D341Med (cell line): Measurements from ENCODE around the gene FAM114A2.
"Not testable (repeated sequence)": the region's sequence is repeated elsewhere in the genome, so short reads cannot be mapped to it uniquely, and the experiment has no call there.

ENCODE experiments used
- DNase-seq: peaks from one replicate; pipeline ENCODE4 v3.0.0; 2012; ENCODE audit warnings: low spot score

FAM114A2 gene

DNA sequence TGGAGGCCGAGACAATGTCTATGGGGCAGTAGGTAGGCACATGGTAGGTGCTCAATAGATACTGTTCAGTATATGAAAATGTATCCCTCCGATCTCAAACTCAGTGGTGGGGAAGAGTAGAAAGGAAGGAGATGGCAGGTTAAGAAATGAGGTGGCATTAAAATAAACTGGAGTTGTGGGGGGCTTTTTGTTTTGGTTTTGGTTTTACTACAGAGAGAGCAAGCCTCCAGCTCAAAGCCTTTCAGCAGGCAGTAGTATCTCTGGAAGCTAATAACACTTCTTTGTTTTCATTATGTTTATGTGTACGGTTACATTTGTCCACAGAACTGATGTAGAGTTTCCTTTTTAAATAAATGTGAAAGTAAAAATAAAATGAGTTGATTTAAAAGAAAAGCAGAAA is 8.6 kb upstream of the FAM114A2 start:
- DNase-seq = no peak

DNA sequence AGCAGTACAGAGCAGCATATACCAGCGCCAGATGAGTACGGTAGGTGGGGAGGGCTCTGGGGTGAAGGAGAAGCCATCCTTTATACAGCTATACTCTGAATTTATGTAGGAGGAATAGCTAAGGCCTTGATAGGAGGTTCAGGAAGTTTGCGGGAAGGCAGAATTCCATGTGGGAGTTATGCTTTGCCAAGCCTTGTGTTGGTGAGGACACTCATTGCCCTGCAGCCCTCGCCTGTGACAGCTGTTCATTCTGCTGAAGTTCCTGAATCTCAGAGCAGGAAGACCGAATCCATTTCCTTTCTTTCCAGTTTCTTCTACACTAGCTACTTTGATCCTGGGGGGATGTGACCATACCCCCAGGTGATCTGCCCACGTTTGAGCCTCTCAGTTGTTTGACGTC is 7.8 kb upstream of the FAM114A2 start:
- no peak for DNase-seq

- DNase-seq = no peak
These were observed 5.9 kb upstream of the FAM114A2 start for GRCh38 chr5:154044581-154044980.

DNA sequence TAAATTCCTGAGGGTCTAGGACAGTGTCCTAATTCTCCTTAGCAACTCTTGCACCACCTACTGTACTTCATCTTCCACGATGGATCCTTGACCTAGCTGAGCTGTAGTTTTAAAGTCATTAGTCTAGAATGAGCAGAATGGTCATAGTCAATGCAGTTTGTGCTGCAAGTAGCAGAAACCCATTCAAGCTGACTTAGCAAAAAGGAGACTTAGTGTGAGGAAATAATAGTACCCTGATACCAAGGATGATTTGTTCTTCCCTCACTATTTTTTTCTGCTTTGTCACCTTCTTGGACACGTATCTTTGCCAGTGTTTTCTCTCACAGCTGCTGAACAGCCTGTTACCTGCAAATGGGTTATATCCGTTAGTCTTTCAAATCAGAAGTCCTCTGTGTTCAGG is 5.4 kb upstream of the FAM114A2 start:
- DNase-seq = no peak

DNA sequence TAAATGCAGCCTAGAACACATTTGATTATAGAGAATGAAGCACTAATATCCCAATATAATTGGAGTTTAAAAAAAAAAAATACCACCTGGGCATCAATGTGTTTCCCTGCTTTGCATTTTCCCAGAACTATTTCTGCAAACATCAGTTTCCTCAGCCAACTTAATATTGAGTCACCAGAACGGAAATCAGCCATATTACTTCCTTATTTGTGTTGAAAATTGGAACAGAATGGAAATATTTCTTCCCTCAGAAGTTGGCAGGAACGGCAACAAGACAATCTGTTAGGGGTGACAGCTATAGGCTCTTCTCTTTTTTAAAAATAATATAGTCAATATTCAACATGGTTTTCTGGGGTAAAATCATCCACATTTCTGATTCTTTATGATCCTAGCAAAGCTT is 4.1 kb upstream of the FAM114A2 start:
- DNase-seq = no peak

GRCh38 chr5:154039458-154039829 is 734 bp upstream of the FAM114A2 start:
- no peak for DNase-seq

DNA sequence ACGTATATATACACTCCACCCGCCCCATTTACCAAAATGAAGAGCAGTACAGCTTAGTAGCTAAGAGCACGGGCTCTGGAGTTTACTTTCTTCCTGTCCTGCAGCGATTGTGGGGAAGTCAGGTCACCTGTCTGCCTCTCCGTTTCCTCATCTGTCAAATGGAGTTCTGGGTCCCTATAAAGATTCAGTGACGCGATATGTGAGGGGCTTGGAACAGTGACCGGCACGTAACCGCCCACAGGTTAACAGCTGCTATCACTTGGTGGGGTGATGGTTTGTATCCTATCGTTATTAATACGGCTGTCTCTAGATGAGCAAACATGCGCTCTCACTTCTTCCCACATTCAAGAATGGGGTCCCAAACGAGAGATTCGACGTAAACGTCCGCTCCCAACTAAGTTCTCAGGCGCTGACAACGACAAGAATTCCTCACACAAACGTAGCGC is 426 bp downstream of the FAM114A2 start:
- peak; percentile 45 for DNase-seq

DNA sequence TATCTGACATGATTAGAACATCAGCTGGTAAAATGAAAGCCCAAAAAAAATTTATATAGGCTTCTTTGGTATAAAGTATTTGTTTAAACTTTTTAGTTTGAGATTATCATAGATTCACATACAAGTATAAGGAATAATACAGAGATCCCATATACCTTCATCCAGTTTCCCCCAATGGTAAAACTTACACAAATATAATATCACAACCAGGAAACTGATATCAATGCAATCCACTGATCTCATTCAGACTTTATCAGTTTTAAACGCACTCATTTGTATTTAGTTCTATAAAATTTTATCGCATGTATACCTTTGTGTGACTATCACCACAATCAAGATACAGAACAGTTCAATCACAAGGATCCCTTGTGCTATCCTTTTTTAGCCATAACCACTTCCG is 3.8 kb downstream of the FAM114A2 start:
- DNase-seq = no peak

DNA sequence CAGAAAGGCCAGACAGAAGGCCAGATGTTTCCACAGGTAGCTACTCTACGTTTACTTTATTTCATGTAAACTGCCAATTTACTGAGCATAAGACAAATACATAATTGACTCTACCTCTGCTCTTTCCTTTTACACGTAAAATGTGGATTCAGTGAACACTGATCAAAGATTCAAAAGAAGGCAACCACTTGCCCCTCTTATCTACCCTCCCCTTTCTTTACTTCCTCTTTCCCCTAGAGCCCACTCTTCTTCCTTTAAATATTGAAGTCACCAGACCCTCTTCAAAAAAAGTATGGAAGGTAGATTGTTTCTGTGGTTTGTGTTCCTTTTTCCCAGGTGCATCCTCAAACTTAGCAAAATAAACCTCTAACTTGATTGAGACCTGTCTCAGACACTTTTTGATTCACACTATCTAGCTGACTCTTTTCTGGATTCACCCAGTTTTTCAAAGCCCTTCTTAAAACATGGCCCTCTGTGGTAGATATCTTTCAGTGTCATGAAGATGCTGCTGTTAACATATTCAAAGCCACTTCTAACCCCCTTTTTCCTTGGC is 6.7 kb downstream of the FAM114A2 start:
- no peak for DNase-seq

DNA sequence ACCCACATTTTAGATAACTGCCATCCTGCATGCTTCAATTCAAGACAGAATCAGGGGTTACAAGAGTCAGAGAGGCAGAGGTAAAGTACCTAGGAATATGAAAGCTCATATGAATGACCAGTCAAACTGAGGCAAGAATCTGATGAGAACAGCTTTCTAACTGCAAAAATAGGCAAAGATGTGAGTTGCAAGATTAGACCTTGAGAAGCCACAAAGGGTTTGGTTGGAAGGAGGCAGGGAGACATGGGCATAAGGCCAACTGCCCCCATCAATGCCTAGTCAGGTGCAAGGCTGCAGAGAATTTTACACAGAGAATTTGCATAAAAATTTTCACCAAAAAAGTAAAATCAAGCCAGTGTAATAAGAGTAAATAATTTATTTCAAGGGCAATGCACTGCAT is 12.8 kb downstream of the FAM114A2 start:
- DNase-seq = no peak

DNA sequence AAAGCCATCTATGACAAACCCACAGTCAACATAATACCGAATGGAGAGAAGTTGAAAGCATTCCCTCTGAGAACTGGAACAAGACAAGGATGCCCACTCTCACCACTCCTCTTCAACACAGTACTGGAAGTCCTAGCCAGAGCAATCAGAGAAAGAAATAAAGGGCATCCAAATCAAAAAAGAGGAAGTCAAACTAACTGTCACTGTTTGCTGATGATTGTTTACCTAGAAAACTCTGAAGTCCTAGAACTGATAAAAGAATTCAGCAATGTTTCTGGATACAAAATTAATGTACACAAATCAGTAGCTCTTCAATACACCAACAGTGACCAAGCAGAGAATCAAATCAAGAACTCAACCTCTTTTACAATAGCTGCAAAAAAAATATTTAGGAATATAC is 19.8 kb downstream of the FAM114A2 start:
- DNase-seq = not testable (repeated sequence)

- DNase-seq = no peak
These were observed 23.5 kb downstream of the FAM114A2 start for GRCh38 chr5:154015071-154015693.

GRCh38 chr5:154010660-154011059 is 28.1 kb downstream of the FAM114A2 start:
- no peak for DNase-seq

DNA sequence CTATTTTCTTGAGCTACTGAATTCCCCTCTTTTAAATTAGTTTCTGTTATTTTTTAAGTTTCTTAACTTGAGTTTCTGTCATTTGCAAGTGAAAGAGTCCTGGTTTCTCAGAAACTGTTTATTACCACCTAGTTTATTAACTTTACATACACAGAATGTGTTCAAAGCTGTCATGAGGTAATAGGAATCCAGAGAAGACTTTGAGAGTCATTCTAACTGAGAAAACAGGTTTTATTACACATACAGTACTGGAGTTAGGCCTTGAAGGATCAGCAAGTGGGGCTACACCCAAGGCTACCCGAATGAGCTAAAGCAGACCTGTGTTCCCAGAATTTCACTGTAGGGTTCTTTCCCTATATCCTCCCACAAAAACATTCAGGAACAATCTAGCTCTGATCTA is 33.1 kb downstream of the FAM114A2 start:
- no peak for DNase-seq

- no peak for DNase-seq
These were observed 36.1 kb downstream of the FAM114A2 start for GRCh38 chr5:154002511-154003020.

DNA sequence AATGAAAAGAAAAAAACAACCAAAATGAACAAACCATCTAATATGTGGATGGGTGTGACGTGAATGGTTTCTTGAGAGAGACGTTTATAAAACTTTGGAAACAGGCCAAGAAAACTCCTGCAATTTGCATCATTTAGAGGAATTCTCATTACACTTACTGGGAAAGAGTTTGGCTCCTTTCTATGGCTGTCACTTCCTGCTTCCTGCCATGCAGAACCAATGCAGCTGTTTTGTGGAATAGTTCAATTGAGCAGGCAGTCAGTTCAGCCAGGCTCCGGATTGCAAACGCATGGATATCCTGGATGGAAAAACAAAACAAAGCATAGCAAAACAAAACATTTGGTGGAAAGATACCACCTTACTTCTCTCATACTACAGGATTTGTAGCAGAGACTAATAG is 36.6 kb downstream of the FAM114A2 start:
- DNase-seq = no peak

DNA sequence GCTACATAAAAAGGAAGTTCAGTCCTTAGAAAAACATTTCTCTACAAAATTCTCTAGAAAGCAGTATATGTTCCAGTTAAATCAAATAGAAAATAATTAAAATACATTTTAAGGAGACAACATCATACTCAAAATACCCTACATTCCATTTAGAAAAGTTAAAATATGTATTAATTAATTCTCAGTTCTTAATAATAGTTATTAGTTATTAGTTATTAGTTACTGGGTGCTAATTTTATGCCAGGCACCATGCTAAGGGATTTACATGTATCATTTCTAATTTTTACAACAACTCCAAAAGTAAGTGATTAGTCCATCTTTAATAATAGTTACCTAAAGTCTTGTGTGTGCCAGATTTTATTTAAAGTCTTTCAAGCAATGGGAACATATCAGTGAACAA is 38.0 kb downstream of the FAM114A2 start:
- DNase-seq = no peak

- no peak for DNase-seq
These were observed 38.7 kb downstream of the FAM114A2 start for GRCh38 chr5:153999995-154000394.

DNA sequence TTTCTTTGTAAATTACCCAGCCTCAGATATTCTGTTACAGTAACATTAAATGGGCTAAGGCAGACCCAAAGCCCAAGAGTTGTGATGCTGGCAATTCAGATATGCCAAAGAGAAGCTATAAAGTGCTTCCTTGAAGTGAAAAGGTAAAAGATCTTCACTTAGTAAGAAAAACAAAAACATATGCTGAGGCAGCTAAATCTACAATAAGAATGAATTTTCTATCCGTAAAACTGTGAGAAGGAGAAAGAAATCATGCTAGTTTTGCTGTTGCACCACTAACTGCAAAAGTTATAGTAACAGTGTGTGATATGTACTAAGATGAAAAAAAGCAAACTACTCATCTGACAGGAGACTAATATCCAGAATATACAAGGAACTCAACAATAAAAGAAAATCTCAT is 39.9 kb downstream of the FAM114A2 start:
- no peak for DNase-seq

GRCh38 chr5:153998010-153998409 is 40.7 kb downstream of the FAM114A2 start:
- DNase-seq = no peak

- DNase-seq = no peak
These were observed 47.5 kb downstream of the FAM114A2 start for GRCh38 chr5:153991168-153991567.

DNA sequence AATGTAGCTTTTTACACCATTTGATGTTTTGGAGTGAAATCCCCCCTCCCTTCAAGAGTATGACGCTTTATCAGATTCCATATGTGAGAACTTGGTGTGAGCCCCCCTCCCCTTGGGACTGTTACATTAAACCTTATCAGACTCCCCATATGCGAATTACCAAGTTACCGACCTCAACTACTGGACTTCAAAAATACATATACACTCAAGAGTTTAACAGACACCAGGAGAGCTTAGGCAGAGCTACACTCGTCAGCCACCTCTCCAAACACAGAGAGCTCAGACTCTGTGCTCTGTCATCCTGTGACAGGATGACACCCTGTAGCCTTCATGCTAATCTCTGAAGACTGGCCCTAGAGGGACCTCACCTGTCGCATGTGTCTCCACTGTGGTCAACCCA is 50.2 kb downstream of the FAM114A2 start:
- no peak for DNase-seq

GRCh38 chr5:153987301-153987700 is 51.4 kb downstream of the FAM114A2 start:
- DNase-seq = no peak

- DNase-seq = no peak
These were observed 53.2 kb downstream of the FAM114A2 start for GRCh38 chr5:153985498-153985897.
